Esophagus squamous epithelium (tissue), 4 donors: Measurements from ENCODE around the gene MAP2K6.

Experiments
- CTCF ChIP-seq, 6 experiments: fragments of 450-650 bp in 4 of 6; fragments of 200-600 bp in 2 of 6; sonication (generic) in 2 of 6; IDR thresholded peaks; one replicate each; pipeline ENCODE4 v1.5.1; 2016 to 2019; ENCODE audit warnings: antibody characterized with exemption in 6 of 6, mild to moderate bottlenecking in 4 of 6, moderate library complexity in 4 of 6
- POLR2A ChIP-seq, 4 donors: fragments of 450-650 bp; IDR thresholded peaks; one replicate each; pipeline ENCODE4 v1.6.1; 2017; ENCODE audit warnings: antibody characterized with exemption in 4 of 4, mild to moderate bottlenecking in 4 of 4, moderate library complexity in 3 of 4

DNA sequence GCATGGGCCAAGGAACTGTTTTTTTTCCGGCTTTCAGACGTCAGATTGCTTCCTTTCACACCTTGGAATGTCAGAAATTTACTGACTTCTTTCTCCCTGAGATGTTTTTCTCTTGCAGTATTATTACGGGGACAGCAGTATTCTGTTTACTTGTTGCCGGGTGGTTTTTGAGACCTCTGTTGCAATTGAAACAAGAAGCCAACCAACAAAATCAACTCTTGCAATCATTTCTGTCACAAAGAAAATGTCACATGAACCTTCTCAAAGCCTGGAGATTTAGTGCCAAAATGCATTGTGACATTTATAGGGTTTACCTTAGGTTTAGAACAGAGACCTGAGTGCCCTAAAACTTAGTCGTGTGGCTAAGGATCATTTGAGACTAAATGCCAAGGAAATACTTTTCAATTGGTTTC is 174.3 kb downstream of the MAP2K6 start:
- no peak for TF ChIP-seq CTCF (IDR thresholded peaks at IDR 0.05)
- TF ChIP-seq POLR2A (IDR thresholded peaks at IDR 0.05), result no peak
